Transverse colon (tissue), 4 donors: Measurements from ENCODE around the gene ATAD1. TPM values are rescaled to one million over a fixed set of nuclear protein-coding genes. Genes with fewer than 3 reads are reported as not detected.
"Not testable (repeated sequence)": the region's sequence is repeated elsewhere in the genome, so short reads cannot be mapped to it uniquely, and the experiment has no call there.

Experiments used
- DNase-seq: peaks from one replicate; pipeline ENCODE4 v3.0.0-alpha.2; 2019
- H3K27ac ChIP-seq, 4 donors: fragments of 200-600 bp; sonication (generic); 2 replicates each; pipeline ENCODE4 v1.5.1; 2016 to 2018; ENCODE audit warnings: inconsistent platforms in 4 of 4
- H3K27me3 ChIP-seq: fragments of 200-600 bp; sonication (generic); 2 replicates; pipeline ENCODE4 v1.5.1; 2017; ENCODE audit warnings: inconsistent platforms
- H3K36me3 ChIP-seq, 4 donors: fragments of 200-600 bp; sonication (generic); 2 replicates each; pipeline ENCODE4 v1.5.1; 2017 to 2019; ENCODE audit warnings: inconsistent platforms in 4 of 4
- H3K4me1 ChIP-seq, 4 donors: fragments of 200-600 bp; sonication (generic); 2 replicates each; pipeline ENCODE4 v1.5.1; 2017 to 2020; ENCODE audit warnings: inconsistent platforms in 4 of 4
- H3K4me3 ChIP-seq, 4 donors: fragments of 200-600 bp; sonication (generic); 1 replicate in 1 of 4; 2 replicates in 3 of 4; pipeline versions ENCODE4 v1.5.1 to v1.6.1; 2017 to 2019; ENCODE audit warnings: inconsistent platforms in 4 of 4
- H3K9me3 ChIP-seq, 2 donors: fragments of 200-600 bp; sonication (generic); 2 replicates each; pipeline ENCODE4 v1.5.1; 2017 to 2019; ENCODE audit warnings: inconsistent platforms in 2 of 2
- CTCF ChIP-seq, 5 experiments: fragments of 200-600 bp in 3 of 5; fragments of 450-650 bp in 2 of 5; sonication (generic) in 3 of 5; IDR thresholded peaks; 1 replicate in 2 of 5; 2 replicates in 3 of 5; pipeline ENCODE4 v1.5.1; 2016 to 2017; ENCODE audit warnings: antibody characterized with exemption in 5 of 5, inconsistent platforms in 3 of 5, mild to moderate bottlenecking in 2 of 5, moderate library complexity in 1 of 5
- EP300 ChIP-seq: sonication (generic); formaldehyde crosslinking; IDR thresholded peaks from one replicate; pipeline ENCODE4 v1.6.1; 2017; ENCODE audit warnings: antibody characterized with exemption, low read depth
- POLR2A ChIP-seq: fragments of 450-650 bp; IDR thresholded peaks from one replicate; pipeline ENCODE4 v1.6.1; 2016; ENCODE audit warnings: antibody characterized with exemption, mild to moderate bottlenecking, moderate library complexity
- POLR2AphosphoS5 ChIP-seq, 3 donors: sonication (generic); formaldehyde crosslinking; IDR thresholded peaks; one replicate each; pipeline ENCODE4 v1.6.1; 2016; ENCODE audit warnings: antibody characterized with exemption in 3 of 3
- WGBS, 2 donors: methylation state at CpG; one replicate each; pipeline ENCODE4 v1.1.5; 2018; ENCODE audit warnings: low coverage in 1 of 2; 5-methylcytosine and 5-hydroxymethylcytosine counted together
- in situ Hi-C, 4 donors: fragments of 200-750 bp; cut with MboI; loops; one replicate each; pipeline versions ENCODE4 v1.15.0 to v1.15.1; 2017; ENCODE audit warnings: low sequenced_read_pairs in 3 of 4, low pct_ligation_motif_present in 1 of 4, low pct_unique_long_range_greater_than_20kb in 1 of 4
- intact Hi-C: fragments of 100-400 bp; cut with DNase I; formaldehyde crosslinking; loops from one replicate; pipeline ENCODE4 v1.15.1; 2023; ENCODE audit warnings: low total_unique reads
- total RNA-seq, 4 donors: library from RNA; depleted of rRNA; stranded (reverse); fragments of >200 nt; gene quantifications; one replicate each; pipeline ENCODE4 v1.1.0, GENCODE V29; 2016

ATAD1 gene
- total RNA-seq, 4 donors from 2014 or later, result 8.6 to 43.5 (median 35.8) TPM

GRCh38 chr10:87864496-87865059, 46.6 kb upstream of the ATAD1 start:
- peak overlapping the region; percentile 69 to 97 (median 76) for H3K4me3 ChIP-seq
- H3K4me1 ChIP-seq, result peaks cover 0 to 37% (median 26%) of the 10 kb centered on the region in 4 donors
- H3K27me3 ChIP-seq, result no peaks in the 10 kb centered on the region
- WGBS, 2 donors, result 0% methylated on average over 13 to 16 of the region's 16 CpGs
- in situ Hi-C loops (loop anchor here (10.0 to 25.0 kb wide), 4 partner anchors 248 to 523 kb away; no protein-coding TSS in a partner anchor), intact Hi-C loops (no loop called here)
- H3K27ac ChIP-seq, result peak overlapping the region; percentile 93 to 100 (median 98)
- no peaks in the 10 kb centered on the region for H3K36me3 ChIP-seq
- no peaks in the 10 kb centered on the region for H3K9me3 ChIP-seq
- DNase-seq, result no peak
- TF ChIP-seq POLR2AphosphoS5 (IDR thresholded peaks at IDR 0.05), result no peak
- TF ChIP-seq CTCF (IDR thresholded peaks at IDR 0.05), result no peak
- no peak for TF ChIP-seq POLR2A
- no peak for TF ChIP-seq EP300

- H3K36me3 ChIP-seq, H3K9me3 ChIP-seq, H3K27me3 ChIP-seq, intact Hi-C loops: not testable (repeated sequence)
- H3K27ac ChIP-seq, result peak overlapping the region; percentile 93 to 100 (median 98)
- in situ Hi-C loops, result loop anchor here (10.0 to 25.0 kb wide), 4 partner anchors 248 to 523 kb away; no protein-coding TSS in a partner anchor
- 1% methylated on average over 33 of the region's 47 CpGs; no CpG with 5 or more reads in 1 of the 2 donors for WGBS, 2 donors
- H3K4me1 ChIP-seq, result peaks cover 0 to 32% (median 22%) of the 10 kb centered on the region in 4 donors
- H3K4me3 ChIP-seq, result peak overlapping the region; percentile 69 to 97 (median 76)
- peak; percentile 22 for DNase-seq
These were observed 46.0 kb upstream of the ATAD1 start for GRCh38 chr10:87863951-87864495.

GRCh38 chr10:87863053-87863943, 45.3 kb upstream of the ATAD1 start, which contains the start of the genes KLLN and PTEN:
KLLN (minus strand) TSS chr10:87863533; CDS start chr10:87862487, 1,046 bp downstream.
PTEN (plus strand) TSS chr10:87863625; CDS start chr10:87864470, 845 bp downstream.
- 1% methylated on average over 67 of the region's 89 CpGs; no CpG with 5 or more reads in 1 of the 2 donors for WGBS, 2 donors
- Histone ChIP-seq H3K36me3 (no peaks in the 10 kb centered on the region), H3K4me3 (peak within 1 kb of the TSS; percentile 69 to 97 (median 76)), H3K27me3 (no peaks in the 10 kb centered on the region), H3K27ac (peak within 1 kb of the TSS; percentile 93 to 100 (median 98)), H3K4me1 (peaks cover 0 to 25% (median 16%) of the 10 kb centered on the region in 4 donors), H3K9me3 (no peaks in the 10 kb centered on the region)
- in situ Hi-C loops (loop anchor here (10.0 to 25.0 kb wide), 4 partner anchors 249 to 524 kb away; no protein-coding TSS in a partner anchor), intact Hi-C loops (no loop called here)
- DNase-seq, result peak; percentile 92
- TF ChIP-seq POLR2A (peak; percentile 79), CTCF (IDR thresholded peaks at IDR 0.05) (no peak), POLR2AphosphoS5 (IDR thresholded peaks at IDR 0.05) (peak; percentile 96 to 97 (median 97)), EP300 (no peak)

GRCh38 chr10:87862679-87863052, 44.6 kb upstream of the ATAD1 start:
- peaks cover 0 to 18% (median 15%) of the 10 kb centered on the region in 4 donors for H3K4me1 ChIP-seq
- TF ChIP-seq EP300, result no peak
- no peak for TF ChIP-seq POLR2A
- TF ChIP-seq CTCF (IDR thresholded peaks at IDR 0.05), result no peak
- H3K36me3 ChIP-seq, result no peaks in the 10 kb centered on the region
- H3K27me3 ChIP-seq, result no peaks in the 10 kb centered on the region
- 1% methylated on average over 21 of the region's 21 CpGs; no CpG with 5 or more reads in 1 of the 2 donors for WGBS, 2 donors
- peak overlapping the region; percentile 69 to 97 (median 76) for H3K4me3 ChIP-seq
- DNase-seq, result no peak
- H3K9me3 ChIP-seq, result no peaks in the 10 kb centered on the region
- intact Hi-C loops, result no loop called here
- peak overlapping the region; percentile 93 to 100 (median 98) for H3K27ac ChIP-seq
- in situ Hi-C loops, result loop anchor here (10.0 to 25.0 kb wide), 4 partner anchors 250 to 525 kb away; no protein-coding TSS in a partner anchor
